ENCODE measurements around the gene C11orf71. TPM values are rescaled to one million over a fixed set of nuclear protein-coding genes. Genes with fewer than 3 reads are reported as not detected.

Gene C11orf71
- 1.6 and 3.1 TPM in 2 replicates for total RNA-seq

DNA sequence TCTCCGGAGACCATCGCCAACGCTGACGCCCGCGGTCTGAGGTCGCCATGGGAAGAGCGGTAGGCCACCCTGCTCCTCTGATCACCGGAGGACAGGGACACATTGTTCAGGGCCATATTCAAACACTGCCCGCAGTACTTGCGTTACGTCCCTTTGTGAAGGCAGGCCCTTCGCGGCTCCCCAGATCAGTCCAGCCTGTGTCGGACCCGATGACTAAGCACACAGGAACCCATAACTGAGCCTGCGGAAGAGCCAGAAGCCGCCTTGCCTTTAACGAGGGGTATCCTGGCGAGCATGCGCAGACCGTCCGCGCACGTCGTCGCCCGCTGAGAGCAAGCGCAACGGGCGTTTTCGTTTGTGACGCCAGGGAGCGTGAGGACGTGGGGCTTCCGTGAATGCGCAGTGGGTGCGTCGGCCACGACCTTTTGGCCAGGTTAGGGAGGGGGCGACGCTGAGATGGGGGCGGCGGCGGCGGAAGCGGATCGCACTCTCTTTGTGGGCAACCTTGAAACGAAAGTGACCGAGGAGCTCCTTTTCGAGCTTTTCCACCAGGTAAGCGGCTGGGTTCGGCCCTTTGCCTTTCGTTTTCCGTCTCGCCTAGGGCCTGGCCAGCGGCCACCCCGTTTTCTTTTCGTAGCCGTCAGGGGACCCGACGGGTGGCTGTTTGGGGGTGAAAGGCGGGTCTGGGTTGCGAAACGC lies at the start of gene C11orf71, which contains the start of gene RBM7:
C11orf71 (minus strand) TSS at position 296 of the 699 bp plus-strand sequence; CDS start at position 116, 180 bp downstream.
RBM7 (plus strand) TSS at position 451 of the 699 bp plus-strand sequence; CDS start at position 457, 6 bp downstream.

GRCh38 chr11:114439229-114440120 lies 39.2 kb upstream of the C11orf71 start, which contains the start of gene REXO2:
Gene REXO2, plus strand, starts transcription at chr11:114439467. Its CDS starts 62 bp downstream, at chr11:114439529.

Other genes with a start within 250 kb of the C11orf71 start
- 0.34 and 1.9 TPM in 2 replicates for gene NNMT, start 104.1 kb downstream of the C11orf71 start, total RNA-seq
- gene RBM7, start 155 bp upstream of the C11orf71 start, total RNA-seq, result 47.8 and 59.6 TPM in 2 replicates
- gene REXO2, start 39.0 kb upstream of the C11orf71 start, total RNA-seq, result 112 and 124 TPM in 2 replicates
- gene NXPE1, start 159.4 kb upstream of the C11orf71 start, total RNA-seq, result not detected in 2 replicates
- not detected in 2 replicates for gene NXPE4, start 195.3 kb upstream of the C11orf71 start, total RNA-seq

All from nasal cavity respiratory epithelium epithelial cell of viscerocranial mucosa (primary cell).